A549 (cell line): ENCODE data around the gene PAPPA. TPM values are rescaled to one million over a fixed set of nuclear protein-coding genes. Genes with fewer than 3 reads are reported as not detected.
A peak's percentile ranks its signal among the peaks of the same experiment; 100 is the strongest.

Experiments
- ATAC-seq, 2 experiments: fragments of 200-7000 bp in 1 of 2; fragments of >200 bp in 1 of 2; cut with Nextera tagmentation in 1 of 2; cut with Tn5 transposase in 1 of 2; 3 replicates each; pipeline versions ENCODE4 v1.8.0 to v1.9.1; 2018 to 2020; ENCODE audit warnings: mild to moderate bottlenecking in 1 of 2, moderate library complexity in 1 of 2
- CTCF ChIA-PET: fragments of 300-600 bp; sonication (Branson Sonifier 250); formaldehyde crosslinking; extraction: SDS; loops from one replicate; lab custom pipeline; 2021; ENCODE audit warnings: antibody characterized with exemption, inconsistent platforms; lab: Yijun Ruan, JAX
- POLR2A ChIA-PET: fragments of 350-600 bp; formaldehyde crosslinking; extraction: SDS; loops from one replicate; lab custom pipeline; 2021; ENCODE audit warnings: antibody characterized with exemption, inconsistent platforms; lab: Yijun Ruan, JAX
- DNase-seq, 2 experiments: peaks; one replicate each; pipeline versions ENCODE4 v3.0.0 to v3.0.0-alpha.2; 2011 to 2016; ENCODE audit warnings: low read depth in 1 of 2, low spot score in 1 of 2
- FAIRE-seq: peaks from 2 replicates; lab custom pipeline; 2011; peaks lifted over from hg19 to GRCh38; lab: Jason Lieb, UNC
- H3K27ac ChIP-seq, 2 experiments: fragments of >200 bp; sonication (Bioruptor Twin); formaldehyde crosslinking; 3 replicates each; pipeline ENCODE4 v1.5.1; 2016 to 2017
- H3K4me1 ChIP-seq: fragments of >200 bp; sonication (Bioruptor Twin); formaldehyde crosslinking; 3 replicates; pipeline ENCODE4 v1.6.1; 2016
- H3K4me2 ChIP-seq: fragments of >200 bp; sonication (Bioruptor Twin); formaldehyde crosslinking; 3 replicates; pipeline ENCODE4 v1.6.1; 2016
- H3K4me3 ChIP-seq: fragments of >200 bp; sonication (Bioruptor Twin); formaldehyde crosslinking; 3 replicates; pipeline ENCODE4 v1.5.1; 2016
- H3K9me3 ChIP-seq: fragments of >200 bp; sonication (Bioruptor Twin); formaldehyde crosslinking; 3 replicates; pipeline ENCODE4 v1.6.1; 2016
- ATOH8 ChIP-seq: fragments of 250-450 bp; sonication (Bioruptor Pico); IDR thresholded peaks from 2 replicates; pipeline ENCODE4 v1.5.0; 2020; ENCODE audit warnings: low read depth, mild to moderate bottlenecking, moderate library complexity
- CBX2 ChIP-seq: fragments of 200-600 bp; sonication (generic); IDR thresholded peaks from 2 replicates; pipeline ENCODE4 v1.6.1; 2016; ENCODE audit warnings: low read depth, mild to moderate bottlenecking, borderline replicate concordance
- CEBPB ChIP-seq, 2 experiments: fragments of >200 bp in 1 of 2; sonication (Bioruptor Twin) in 1 of 2; formaldehyde crosslinking in 1 of 2; IDR thresholded peaks; 2 replicates each; pipeline ENCODE4 v1.6.1; 2012 to 2016
- CHD2 ChIP-seq: fragments of 150-350 bp; IDR thresholded peaks from 2 replicates; pipeline ENCODE4 v1.6.1; 2014; ENCODE audit warnings: low read length; ENCODE audit not compliant: partially characterized antibody
- E2F6 ChIP-seq: IDR thresholded peaks from 2 replicates; pipeline ENCODE4 v1.6.1; 2012; ENCODE audit warnings: low read depth, borderline replicate concordance
- EP300 ChIP-seq, 2 experiments: fragments of >200 bp; sonication (Bioruptor Twin); formaldehyde crosslinking; IDR thresholded peaks; 2 replicates in 1 of 2; 3 replicates in 1 of 2; pipeline ENCODE4 v1.6.1; 2016 to 2017
- ESRRA ChIP-seq: fragments of 150-350 bp; IDR thresholded peaks from 2 replicates; pipeline ENCODE4 v1.6.1; 2014; ENCODE audit warnings: mild to moderate bottlenecking, low read length, borderline replicate concordance
- GATA3 ChIP-seq: IDR thresholded peaks from 2 replicates; pipeline ENCODE4 v1.6.1; 2012; ENCODE audit warnings: borderline replicate concordance
- HEYL ChIP-seq: fragments of 250-450 bp; sonication (Bioruptor Pico); IDR thresholded peaks from 2 replicates; pipeline ENCODE4 v1.8.0; 2021; ENCODE audit warnings: mild to moderate bottlenecking, moderate library complexity
- HMGXB4 ChIP-seq: fragments of 250-450 bp; sonication (Bioruptor Pico); IDR thresholded peaks from 2 replicates; pipeline ENCODE4 v1.5.0; 2021; ENCODE audit warnings: mild to moderate bottlenecking, moderate library complexity, borderline replicate concordance
- HOXA7 ChIP-seq: fragments of 250-450 bp; sonication (Bioruptor Pico); IDR thresholded peaks from 2 replicates; pipeline ENCODE4 v1.5.0; 2020; ENCODE audit warnings: mild to moderate bottlenecking, moderate library complexity
- HOXB13 ChIP-seq: fragments of 250-450 bp; sonication (Bioruptor Pico); IDR thresholded peaks from 2 replicates; pipeline ENCODE4 v1.5.0; 2020; ENCODE audit warnings: low read depth, mild to moderate bottlenecking, moderate library complexity
- HOXB5 ChIP-seq: fragments of 250-450 bp; sonication (Bioruptor Pico); IDR thresholded peaks from 2 replicates; pipeline ENCODE4 v1.5.0; 2020; ENCODE audit warnings: mild to moderate bottlenecking, moderate library complexity
- KDM1A ChIP-seq: fragments of 200-600 bp; sonication (generic); IDR thresholded peaks from 2 replicates; pipeline ENCODE4 v1.6.1; 2016; ENCODE audit warnings: low read depth, mild to moderate bottlenecking
- MAFK ChIP-seq: fragments of 450-650 bp; IDR thresholded peaks from 2 replicates; pipeline ENCODE4 v1.6.1; 2014; ENCODE audit not compliant: partially characterized antibody
- MAZ ChIP-seq: fragments of 150-350 bp; IDR thresholded peaks from 2 replicates; pipeline ENCODE4 v1.6.1; 2014; ENCODE audit warnings: antibody characterized with exemption, low read depth, low read length, borderline replicate concordance
- NPAS2 ChIP-seq: fragments of 250-450 bp; sonication (Bioruptor Pico); IDR thresholded peaks from 2 replicates; pipeline ENCODE4 v1.8.0; 2022; ENCODE audit warnings: mild to moderate bottlenecking, moderate library complexity, borderline replicate concordance
- PHF8 ChIP-seq: fragments of 200-600 bp; sonication (generic); IDR thresholded peaks from 2 replicates; pipeline ENCODE4 v1.6.1; 2016; ENCODE audit warnings: low read depth, mild to moderate bottlenecking, antibody characterized with exemption, moderate library complexity, borderline replicate concordance
- POLR2A ChIP-seq: IDR thresholded peaks from 2 replicates; pipeline ENCODE4 v1.6.1; 2012; ENCODE audit warnings: mild to moderate bottlenecking, low read length
- RAD21 ChIP-seq, 2 experiments: fragments of >200 bp in 1 of 2; sonication (Bioruptor Twin) in 1 of 2; formaldehyde crosslinking in 1 of 2; IDR thresholded peaks in 1 of 2; conservative IDR thresholded peaks in 1 of 2; 2 replicates in 1 of 2; 3 replicates in 1 of 2; pipeline ENCODE4 v1.6.1; 2012 to 2018; ENCODE audit warnings: inconsistent platforms in 1 of 2
- RARB ChIP-seq: fragments of 250-450 bp; sonication (Bioruptor Pico); IDR thresholded peaks from 2 replicates; pipeline ENCODE4 v1.8.0; 2021; ENCODE audit warnings: mild to moderate bottlenecking, moderate library complexity
- RCOR1 ChIP-seq: fragments of 150-350 bp; IDR thresholded peaks from 2 replicates; pipeline ENCODE4 v1.6.1; 2014; ENCODE audit warnings: antibody characterized with exemption, low read length, low read depth
- REST ChIP-seq: fragments of 200-600 bp; sonication (generic); IDR thresholded peaks from 2 replicates; pipeline ENCODE4 v1.6.1; 2016; ENCODE audit warnings: antibody characterized with exemption, mild to moderate bottlenecking, moderate library complexity
- RFX5 ChIP-seq: fragments of 450-650 bp; IDR thresholded peaks from 2 replicates; pipeline ENCODE4 v1.7.1; 2014; ENCODE audit warnings: antibody characterized with exemption, mild to moderate bottlenecking, moderate library complexity
- RNF2 ChIP-seq: fragments of 200-600 bp; sonication (generic); IDR thresholded peaks from 2 replicates; pipeline ENCODE4 v1.6.1; 2016; ENCODE audit warnings: low read depth, mild to moderate bottlenecking, antibody characterized with exemption, moderate library complexity, borderline replicate concordance
- TFCP2L1 ChIP-seq: fragments of 250-450 bp; sonication (Bioruptor Pico); IDR thresholded peaks from 2 replicates; pipeline ENCODE4 v1.5.0; 2021; ENCODE audit warnings: mild to moderate bottlenecking
- TP53 ChIP-seq: fragments of 250-450 bp; sonication (Bioruptor Pico); IDR thresholded peaks from 2 replicates; pipeline ENCODE4 v1.5.0; 2021; ENCODE audit warnings: mild to moderate bottlenecking, moderate library complexity
- ZFP36 ChIP-seq: fragments of 450-650 bp; IDR thresholded peaks from 2 replicates; pipeline ENCODE4 v1.6.1; 2014; ENCODE audit warnings: borderline replicate concordance; ENCODE audit not compliant: partially characterized antibody
- ZSCAN20 ChIP-seq: fragments of 250-450 bp; sonication (Bioruptor Pico); IDR thresholded peaks from 2 replicates; pipeline ENCODE4 v1.8.0; 2022; ENCODE audit warnings: mild to moderate bottlenecking, moderate library complexity
- WGBS: methylation state at CpG from one replicate; pipeline ENCODE4 v1.1.6; 2017; ENCODE audit errors: missing lambda C conversion rate; 5-methylcytosine and 5-hydroxymethylcytosine counted together
- polyA plus RNA-seq, 4 experiments: library from polyadenylated mRNA; depleted of rRNA in 3 of 4; stranded (reverse); fragments of >200 nt; fragmentation: RNase III in 1 of 4; extraction: RNeasy Plus Mini Kit Qiagen cat#74134 plus additional on column Dnase treatment in 1 of 4; gene quantifications; 2 replicates in 3 of 4; 3 replicates in 1 of 4; pipeline ENCODE4 v1.2.3, GENCODE V29; 2011 to 2017

The PAPPA gene
- polyA plus RNA-seq, 2 of the 4 experiments (the other 2 are of a cell fraction): 40.0 to 127 TPM

GRCh38 chr9:116394894-116395698 is 241.5 kb downstream of the PAPPA start:
- CTCF ChIA-PET: interaction anchor here (1.5 kb wide), 1 partner anchor 804 kb away, joined by 4 read pairs; no protein-coding TSS in a partner anchor
- TF ChIP-seq HEYL (CRISPR knock-in tag) (no peak), TP53 (CRISPR knock-in tag) (no peak), HOXB5 (CRISPR knock-in tag) (no peak), HOXB13 (CRISPR knock-in tag) (no peak), GATA3 (no peak), TFCP2L1 (no peak), CHD2 (no peak), MAZ (no peak), RARB (no peak), HOXA7 (no peak), HMGXB4 (CRISPR knock-in tag) (no peak), ATOH8 (CRISPR knock-in tag) (no peak), NPAS2 (CRISPR knock-in tag) (no peak), PHF8 (no peak), RAD21 (conservative IDR thresholded peaks at IDR 0.05 in 1 of 2, IDR thresholded peaks at IDR 0.05 in 1 of 2) (no peak), CBX2 (no peak), CEBPB (IDR thresholded peaks at IDR 0.05) (no peak), RCOR1 (no peak)
- POLR2A ChIA-PET: no interaction called here
- 89% methylated on average over 5 of the region's 5 CpGs for WGBS
- Histone ChIP-seq H3K27ac (peak overlapping the region in 1 of 2 experiments; percentile 50; a peak in 3 of 6 replicates), H3K4me1 (peaks cover 18% of the 10 kb centered on the region; the same call in 1 of the 3 replicates), H3K9me3 (no peaks in the 10 kb centered on the region), H3K4me2 (no peak overlapping the region), H3K4me3 (no peak overlapping the region)
- FAIRE-seq (no peak), ATAC-seq (no peak), DNase-seq (no peak)

GRCh38 chr9:116395699-116396037 is 242.1 kb downstream of the PAPPA start:
- Histone ChIP-seq H3K4me3 (no peak overlapping the region), H3K27ac (peak overlapping the region in 1 of 2 experiments; percentile 50; a peak in 3 of 6 replicates), H3K4me2 (no peak overlapping the region), H3K9me3 (no peaks in the 10 kb centered on the region), H3K4me1 (peaks cover 14% of the 10 kb centered on the region; the same call in 1 of the 3 replicates)
- CTCF ChIA-PET: interaction anchor here (1.5 kb wide), 1 partner anchor 804 kb away, joined by 4 read pairs; no protein-coding TSS in a partner anchor
- no peak for TF ChIP-seq RNF2
- TF ChIP-seq TP53 (CRISPR knock-in tag): no peak
- no peak for TF ChIP-seq ATOH8 (CRISPR knock-in tag)
- no peak for TF ChIP-seq E2F6
- TF ChIP-seq ESRRA: no peak
- TF ChIP-seq MAZ: no peak
- no peak for TF ChIP-seq HOXA7
- no peak for TF ChIP-seq POLR2A
- no peak for TF ChIP-seq MAFK
- TF ChIP-seq ZFP36: no peak
- TF ChIP-seq REST: no peak
- no peak for TF ChIP-seq KDM1A
- no peak for TF ChIP-seq GATA3
- TF ChIP-seq ZSCAN20 (CRISPR knock-in tag): no peak
- no peak for TF ChIP-seq RFX5
- no peak for TF ChIP-seq EP300 (IDR thresholded peaks at IDR 0.05)
- DNase-seq (no peak), ATAC-seq (no peak), FAIRE-seq (no peak)
- 93% methylated on average over 3 of the region's 3 CpGs for WGBS
- POLR2A ChIA-PET: no interaction called here
